WERI-Rb-1 (cell line): ENCODE results near the gene UBE2B.

ENCODE experiments used
- DNase-seq: peaks from one replicate; pipeline ENCODE4 v3.0.0-alpha.2; 2020
- H3K27ac ChIP-seq: fragments of 250-450 bp; sonication (Bioruptor Pico); 2 replicates; pipeline ENCODE4 v1.5.1; 2020; ENCODE audit warnings: mild to moderate bottlenecking, moderate library complexity
- H3K27me3 ChIP-seq: fragments of 250-450 bp; sonication (Bioruptor Pico); 2 replicates; pipeline ENCODE4 v1.5.1; 2021; ENCODE audit warnings: mild to moderate bottlenecking, low read depth, moderate library complexity; ENCODE audit not compliant: insufficient read depth, severe bottlenecking
- H3K36me3 ChIP-seq: fragments of 250-450 bp; sonication (Bioruptor Pico); 2 replicates; pipeline ENCODE4 v1.5.1; 2020; ENCODE audit warnings: mild to moderate bottlenecking, moderate library complexity
- H3K4me3 ChIP-seq: 2 replicates; pipeline ENCODE4 v1.5.1; 2011; ENCODE audit warnings: low read depth, mild to moderate bottlenecking, control low read depth, low read length
- H3K9me3 ChIP-seq: fragments of 250-450 bp; sonication (Bioruptor Pico); 2 replicates; pipeline ENCODE4 v1.5.1; 2021; ENCODE audit warnings: mild to moderate bottlenecking, moderate library complexity; ENCODE audit not compliant: severe bottlenecking
- CTCF ChIP-seq: IDR thresholded peaks from 2 replicates; pipeline ENCODE4 v1.5.1; 2011; ENCODE audit warnings: low read depth, mild to moderate bottlenecking, control low read depth, inconsistent platforms, low read length

The UBE2B gene

GRCh38 chr5:134440201-134440755 is 68.9 kb downstream of the UBE2B start:
- no peaks in the 10 kb centered on the region for H3K9me3 ChIP-seq
- no peaks in the 10 kb centered on the region for H3K36me3 ChIP-seq
- no peak overlapping the region for H3K4me3 ChIP-seq
- no peak for TF ChIP-seq CTCF
- no peaks in the 10 kb centered on the region for H3K27me3 ChIP-seq
- H3K27ac ChIP-seq = no peak overlapping the region
- DNase-seq = no peak
